K562 (cell line): ENCODE measurements around the gene LATS2. TPM values are rescaled to one million over a fixed set of nuclear protein-coding genes. Genes with fewer than 3 reads are reported as not detected.

Experiments used
- ATAC-seq: fragments of 200-7000 bp; cut with Tn5 transposase; 3 replicates; pipeline ENCODE4 v1.9.1; 2020; ENCODE audit warnings: moderate library complexity
- Bru-seq: library from RNA; stranded (reverse); fragments of 400-500 nt; gene quantifications from one replicate; lab custom pipeline; 2021; lab: Mats Ljungman, UMichigan
- BruChase-seq, 2 experiments: library from RNA; stranded (reverse); fragments of 400-500 nt; gene quantifications; one replicate each; lab custom pipeline; 2021; lab: Mats Ljungman, UMichigan
- BruUV-seq: library from RNA; stranded (reverse); fragments of 400-500 nt; replicated peaks from 2 replicates; lab custom pipeline; 2021; lab: Mats Ljungman, UMichigan
- CTCF ChIA-PET: fragments of 300-600 bp; formaldehyde crosslinking; extraction: SDS; loops from one replicate; lab custom pipeline; 2021; ENCODE audit warnings: low intra/inter-chr PET ratio; lab: Yijun Ruan, JAX
- POLR2A ChIA-PET: fragments of 300-600, 350-650 bp; sonication (Branson Sonifier 250); formaldehyde crosslinking; extraction: SDS; loops from one replicate; lab custom pipeline; 2021; ENCODE audit warnings: antibody characterized with exemption, inconsistent platforms; lab: Yijun Ruan, JAX
- DNase-seq, 4 experiments: peaks; one replicate each; pipeline versions ENCODE4 v3.0.0 to v3.0.0-alpha.2; 2011 to 2018; ENCODE audit warnings: low spot score in 3 of 4, mixed read lengths in 3 of 4; ENCODE audit errors: extremely low read depth in 1 of 4
- FAIRE-seq: peaks from 2 replicates; lab custom pipeline; 2011; peaks lifted over from hg19 to GRCh38; lab: Jason Lieb, UNC
- H2AFZ ChIP-seq: 2 replicates; pipeline ENCODE4 v1.6.0; 2011; ENCODE audit warnings: low read depth, low read length, control low read depth, inconsistent platforms
- H3K27ac ChIP-seq: fragments of 200-600 bp; 3 replicates; pipeline ENCODE4 v1.8.0; 2011; ENCODE audit warnings: low read depth, mild to moderate bottlenecking, control low read depth, inconsistent platforms, low read length, moderate library complexity, mixed read lengths; ENCODE audit errors: extremely low read depth
- H3K27me3 ChIP-seq, 2 experiments: fragments of 300-600 bp in 1 of 2; 2 replicates in 1 of 2; 3 replicates in 1 of 2; pipeline versions ENCODE4 v1.6.0 to v1.8.0; 2011; ENCODE audit warnings: inconsistent platforms in 2 of 2, low read length in 2 of 2, mild to moderate bottlenecking in 1 of 2, mixed read lengths in 1 of 2, moderate library complexity in 1 of 2; ENCODE audit not compliant: control insufficient read depth in 2 of 2, insufficient read depth in 2 of 2
- H3K36me3 ChIP-seq: fragments of 300-600 bp; 3 replicates; pipeline ENCODE4 v1.8.0; 2011; ENCODE audit warnings: mild to moderate bottlenecking, low read length, inconsistent platforms; ENCODE audit not compliant: control insufficient read depth, insufficient read depth
- H3K4me1 ChIP-seq, 2 experiments: fragments of 200-600 bp in 1 of 2; replicated peaks in 1 of 2; 2 replicates in 1 of 2; 3 replicates in 1 of 2; pipeline versions ENCODE4 v1.5.1 to v1.8.0; 2011; ENCODE audit warnings: inconsistent platforms in 2 of 2, low read length in 2 of 2, mild to moderate bottlenecking in 1 of 2, mixed read lengths in 1 of 2, moderate library complexity in 1 of 2; ENCODE audit not compliant: control insufficient read depth in 2 of 2, insufficient read depth in 2 of 2
- H3K4me2 ChIP-seq: 2 replicates; pipeline ENCODE4 v1.6.1; 2011; ENCODE audit warnings: low read length, control low read depth, inconsistent platforms, mixed read lengths; ENCODE audit not compliant: insufficient read depth
- H3K4me3 ChIP-seq: fragments of 200-600 bp; sonication (generic), shearing (Covaris generic); 2 replicates; pipeline ENCODE4 v1.5.1; 2016; ENCODE audit warnings: control low read depth, inconsistent platforms
- H3K79me2 ChIP-seq: fragments of 200-600 bp; 3 replicates; pipeline ENCODE4 v1.8.0; 2011; ENCODE audit warnings: low read length, inconsistent platforms; ENCODE audit not compliant: control insufficient read depth, insufficient read depth
- H3K9ac ChIP-seq, 2 experiments: 2 replicates each; pipeline versions ENCODE4 v1.6.0 to v1.6.1; 2011; ENCODE audit warnings: low read depth in 2 of 2, low read length in 2 of 2, control low read depth in 1 of 2, inconsistent platforms in 1 of 2, mild to moderate bottlenecking in 1 of 2, mixed read lengths in 1 of 2; ENCODE audit not compliant: insufficient read depth in 1 of 2
- H3K9me1 ChIP-seq: one replicate; pipeline ENCODE4 v1.6.0; 2011; ENCODE audit warnings: inconsistent platforms, mild to moderate bottlenecking, low read length, moderate library complexity; ENCODE audit not compliant: control insufficient read depth, insufficient read depth
- H3K9me3 ChIP-seq: replicated peaks from 2 replicates; pipeline ENCODE4 v1.5.1; 2011; ENCODE audit warnings: low read depth, low read length, inconsistent platforms; ENCODE audit not compliant: control insufficient read depth, insufficient read depth
- H4K20me1 ChIP-seq: replicated peaks from 2 replicates; pipeline ENCODE4 v1.6.1; 2011; ENCODE audit warnings: low read length, inconsistent platforms, mixed read lengths; ENCODE audit not compliant: control insufficient read depth, insufficient read depth
- ARID3A ChIP-seq: IDR thresholded peaks from 2 replicates; pipeline ENCODE4 v1.6.1; 2012; ENCODE audit warnings: low read depth, low read length, improper control_type of control experiment, borderline replicate concordance
- CHCHD3 ChIP-seq: fragments of 250-450 bp; sonication (Bioruptor Pico); IDR thresholded peaks from 2 replicates; pipeline ENCODE4 v2.1.2; 2022; ENCODE audit warnings: mild to moderate bottlenecking
- CREB3 ChIP-seq: fragments of 450-650 bp; conservative IDR thresholded peaks from 2 replicates; pipeline ENCODE4 v1.6.1; 2016; ENCODE audit warnings: missing genetic modification characterization, low read depth, mild to moderate bottlenecking, missing compliant biosample characterization, moderate library complexity
- CREM ChIP-seq: IDR thresholded peaks from 2 replicates; pipeline ENCODE4 v1.6.1; 2014; ENCODE audit warnings: antibody characterized with exemption, low read depth
- CTBP1 ChIP-seq: fragments of 450-650 bp; IDR thresholded peaks from 2 replicates; pipeline ENCODE4 v1.6.1; 2016; ENCODE audit warnings: borderline replicate concordance
- HNRNPLL ChIP-seq: fragments of 200-400 bp; formaldehyde crosslinking; IDR thresholded peaks from 2 replicates; pipeline ENCODE4 v1.6.1; 2017; ENCODE audit warnings: low read length, low read depth, mild to moderate bottlenecking; ENCODE audit not compliant: poor library complexity, severe bottlenecking
- RAD51 ChIP-seq: fragments of 450-650 bp; IDR thresholded peaks from 2 replicates; pipeline ENCODE4 v1.7.1; 2016; ENCODE audit warnings: low read depth, mild to moderate bottlenecking, borderline replicate concordance
- RBM15 ChIP-seq: fragments of 200-400 bp; formaldehyde crosslinking; IDR thresholded peaks from 2 replicates; pipeline ENCODE4 v1.6.1; 2018; ENCODE audit warnings: mild to moderate bottlenecking, low read length, moderate library complexity; ENCODE audit not compliant: insufficient read depth
- SPI1 ChIP-seq: IDR thresholded peaks from 2 replicates; pipeline ENCODE4 v1.6.1; 2011; ENCODE audit warnings: low read depth, low read length, control low read depth, borderline replicate concordance
- ZNF124 ChIP-seq: sonication (generic); formaldehyde crosslinking; IDR thresholded peaks from 2 replicates; pipeline ENCODE4 v1.8.1; 2022; ENCODE audit warnings: missing genetic modification reagents
- ZNF232 ChIP-seq: sonication (generic); formaldehyde crosslinking; IDR thresholded peaks from 2 replicates; pipeline ENCODE4 v1.8.0; 2022; ENCODE audit warnings: mild to moderate bottlenecking, missing genetic modification reagents
- WGBS: fragments of 100-300 bp; shearing (Covaris generic); methylation state at CpG from one replicate; pipeline ENCODE4 v1.1.6; 2016; ENCODE audit warnings: low coverage, mixed read lengths; ENCODE audit not compliant: insufficient coverage; ENCODE audit errors: missing lambda C conversion rate; 5-methylcytosine and 5-hydroxymethylcytosine counted together
- in situ Hi-C: fragments of 300-500 bp; cut with MboI; formaldehyde crosslinking; loops from 4 replicates; pipeline ENCODE4 v1.15.0; 2018; ENCODE audit warnings: inconsistent platforms, mixed read lengths
- intact Hi-C: fragments of 100-400 bp; cut with micrococcal nuclease; formaldehyde crosslinking; loops from 2 replicates; pipeline ENCODE4 v1.14.2; 2022
- long read RNA-seq, 3 experiments: library from polyadenylated mRNA in 2 of 3; library from RNA in 1 of 3; unstranded in 2 of 3; stranded (forward) in 1 of 3; transcript quantifications; one replicate each; pipeline ENCODE4 v2.0.0, GENCODE V29; 2019 to 2022
- polyA minus RNA-seq, 3 experiments: library from RNA; depleted of rRNA, polyadenylated mRNA; stranded (reverse); fragments of >200 nt; gene quantifications; 2 replicates each; pipeline ENCODE4 v1.2.3, GENCODE V29; 2011
- polyA plus RNA-seq, 8 experiments: library from polyadenylated mRNA; depleted of rRNA in 4 of 8; stranded (reverse) in 5 of 8; unstranded in 3 of 8; fragments of >200 nt; fragmentation: Nextera tagmentation in 2 of 8; fragmentation: Illumina TruSeq in 1 of 8; extraction: Ambion mirVana in 2 of 8; extraction: Trizol in 1 of 8; gene quantifications; 2 replicates each; pipeline versions ENCODE4 v1.2.1 to v1.2.3, GENCODE V29; 2011 to 2014; ENCODE audit warnings: inconsistent platforms in 1 of 8, missing spikeins in 1 of 8
- total RNA-seq, 7 experiments: library from RNA; depleted of rRNA in 6 of 7; stranded (reverse); fragments of >200 nt in 6 of 7; fragmentation: Illumina TruSeq in 2 of 7; extraction: Trizol in 2 of 7; gene quantifications; 2 replicates each; pipeline versions ENCODE4 v1.2.1 to v1.2.3, GENCODE V29; 2011 to 2021; ENCODE audit warnings: low replicate concordance in 1 of 7
- TF ChIP-seq, protein P1 (sequence below): sonication (generic); formaldehyde crosslinking; IDR thresholded peaks from 2 replicates; pipeline ENCODE4 v1.8.1; 2023; ENCODE audit warnings: mild to moderate bottlenecking, missing genetic modification reagents, moderate library complexity

Gene LATS2
- total RNA-seq (2011; cell fraction: chromatin; rRNA removed; ENCODE audit: low replicate concordance) = 1.3 and 1.5 TPM in 2 replicates
- 1.1 and 1.3 TPM in 2 replicates for total RNA-seq (2011; cell fraction: nucleolus; rRNA removed)
- total RNA-seq (2011; cell fraction: nucleoplasm; rRNA removed) = 0.69 and 0.95 TPM in 2 replicates
- total RNA-seq (2014; rRNA removed) (0.77 and 0.94 TPM in 2 replicates), total RNA-seq (2014; rRNA removed; fragmentation: Illumina TruSeq; extraction: Trizol) (0.76 and 0.96 TPM in 2 replicates), total RNA-seq (2015; rRNA removed; fragmentation: Illumina TruSeq; extraction: Trizol) (0.64 and 0.76 TPM in 2 replicates), total RNA-seq (2021) (2.4 and 3.7 TPM in 2 replicates), polyA plus RNA-seq (2011; rRNA removed) (0.42 and 0.72 TPM in 2 replicates), polyA plus RNA-seq (2014; fragmentation: Illumina TruSeq; extraction: Trizol) (0.88 and 1.1 TPM in 2 replicates), polyA plus RNA-seq (2014; fragmentation: Nextera tagmentation; extraction: Ambion mirVana) (under 1 TPM; 0.18 to 0.21 TPM), polyA plus RNA-seq (2014; rRNA removed) (0.63 and 1.2 TPM in 2 replicates), polyA minus RNA-seq (2011; rRNA and poly(A)+ RNA removed) (1.2 and 1.5 TPM in 2 replicates), Bru-seq, nascent RNA (percentile 50 among the genes with signal in this experiment), BruChase-seq, experiment 1, labeled RNA remaining after a 2-hour chase (percentile 51 among the genes with signal in this experiment), BruChase-seq, experiment 2, labeled RNA remaining after a 6-hour chase (percentile 50 among the genes with signal in this experiment)
- polyA plus RNA-seq (2011; cell fraction: cytosol; rRNA removed) = 1.1 and 2.0 TPM in 2 replicates
- polyA plus RNA-seq (2011; cell fraction: nucleus; rRNA removed) = 0.65 and 1.1 TPM in 2 replicates
- 0.99 and 1.3 TPM in 2 replicates for polyA plus RNA-seq (2012)
- 1.1 and 1.2 TPM in 2 replicates for polyA minus RNA-seq (2011; cell fraction: cytosol; rRNA and poly(A)+ RNA removed)
- polyA minus RNA-seq (2011; cell fraction: nucleus; rRNA and poly(A)+ RNA removed) = 0.81 and 1.9 TPM in 2 replicates
- long read RNA-seq, experiment 1, partial matches to known transcripts = 2 of 4 reads
- long read RNA-seq, experiment 1, other reads (novel, unspliced or antisense) = 2 of 4 reads
- long read RNA-seq, experiment 2, partial matches to known transcripts = 0 of 1 reads
- long read RNA-seq, experiment 2, other reads (novel, unspliced or antisense) = 1 of 1 reads
- long read RNA-seq, experiment 3, partial matches to known transcripts = 0 of 1 reads
- long read RNA-seq, experiment 3, other reads (novel, unspliced or antisense) = 1 of 1 reads

DNA sequence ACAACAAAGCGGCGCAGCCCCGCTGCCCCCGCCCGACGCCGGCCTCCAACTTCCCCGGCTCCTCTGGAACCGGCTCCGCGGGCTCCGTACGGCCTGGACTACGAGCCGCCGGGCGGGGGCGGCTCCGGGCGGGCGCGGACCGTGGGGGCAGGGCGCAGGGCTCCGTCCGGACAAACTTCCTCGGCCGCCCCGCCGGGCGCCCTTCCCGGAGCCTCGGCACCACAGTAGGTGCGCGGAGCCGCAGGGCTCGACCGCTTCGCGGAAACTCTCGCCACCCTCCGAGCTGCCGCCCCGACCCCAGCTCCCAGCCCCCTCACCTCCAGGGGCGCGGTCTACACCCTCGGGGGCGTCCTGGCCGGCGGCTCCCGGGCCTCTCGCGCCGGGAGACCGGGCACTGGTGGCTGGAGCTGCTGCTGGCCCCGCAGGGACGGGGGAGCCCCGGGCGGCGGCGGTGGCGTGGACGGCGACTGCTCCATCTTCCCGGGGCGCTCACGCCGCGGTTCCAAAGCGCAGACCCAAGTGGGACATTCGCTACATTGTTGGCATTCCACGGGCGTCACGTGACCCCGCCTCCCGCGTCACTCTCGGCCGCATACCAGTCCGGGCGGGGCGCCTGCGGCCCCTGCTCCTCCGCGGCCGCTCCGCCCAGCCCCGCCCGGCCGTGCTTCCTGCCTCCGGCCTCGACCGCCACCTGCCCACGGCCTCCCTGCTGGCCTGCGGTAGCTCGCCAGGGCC lies at the start of gene LATS2:
Gene LATS2 (minus strand): TSS at position 558 of the 735 bp plus-strand sequence. CDS start 15,560 bp downstream, outside the sequence.
- ATAC-seq (peak; percentile 99), FAIRE-seq (peak; percentile 80), DNase-seq (peak; percentile 86 to 88 (median 88))
- H3K4me2 ChIP-seq = peak within 1 kb of the TSS; percentile 70
- H3K9me1 ChIP-seq = no peaks in the 10 kb centered on the region
- no peaks in the 10 kb centered on the region for H3K27me3 ChIP-seq
- H3K79me2 ChIP-seq = no peaks in the 10 kb centered on the region
- ChIA-PET CTCF (no interaction called here), POLR2A (interaction anchor here (0.6 to 1.3 kb wide), 2 partner anchors 115 to 591 kb away, joined by 3 read pairs; partner anchors contain the start of genes MRPL57 and SKA3)
- no peaks in the 10 kb centered on the region for H3K36me3 ChIP-seq
- H4K20me1 ChIP-seq = no peaks in the 10 kb centered on the region
- TSS peak; percentile 74 for BruUV-seq
- intact Hi-C loops (no loop called here), in situ Hi-C loops (no loop called here)
- peak within 1 kb of the TSS; percentile 60 to 90 for H3K9ac ChIP-seq
- peak within 1 kb of the TSS; percentile 63 for H3K27ac ChIP-seq
- H3K4me1 ChIP-seq = peaks cover 0 to 18% of the 10 kb centered on the region in 2 experiments; a peak in 2 of 5 replicates
- WGBS = under 1% methylated on average over 25 of the region's 96 CpGs
- H3K9me3 ChIP-seq = no peaks in the 10 kb centered on the region
- peak within 1 kb of the TSS; percentile 78 for H3K4me3 ChIP-seq
- peak within 1 kb of the TSS; percentile 93 for H2AFZ ChIP-seq
- TF ChIP-seq SPI1 (no peak), RAD51 (peak; percentile 95), RBM15 (no peak), CREB3 (tag) (no peak), ARID3A (no peak), CTBP1 (peak; percentile 81), ZNF232 (CRISPR knock-in tag) (no peak), CREM (peak; percentile 85), ZNF124 (CRISPR knock-in tag) (no peak), HNRNPLL (peak; percentile 44), CHCHD3 (CRISPR knock-in tag) (no peak)
- TF ChIP-seq, protein P1, sequence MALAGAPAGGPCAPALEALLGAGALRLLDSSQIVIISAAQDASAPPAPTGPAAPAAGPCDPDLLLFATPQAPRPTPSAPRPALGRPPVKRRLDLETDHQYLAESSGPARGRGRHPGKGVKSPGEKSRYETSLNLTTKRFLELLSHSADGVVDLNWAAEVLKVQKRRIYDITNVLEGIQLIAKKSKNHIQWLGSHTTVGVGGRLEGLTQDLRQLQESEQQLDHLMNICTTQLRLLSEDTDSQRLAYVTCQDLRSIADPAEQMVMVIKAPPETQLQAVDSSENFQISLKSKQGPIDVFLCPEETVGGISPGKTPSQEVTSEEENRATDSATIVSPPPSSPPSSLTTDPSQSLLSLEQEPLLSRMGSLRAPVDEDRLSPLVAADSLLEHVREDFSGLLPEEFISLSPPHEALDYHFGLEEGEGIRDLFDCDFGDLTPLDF (CRISPR knock-in tag) = no peak
